ENCODE data around the gene RGS14. TPM values are rescaled to one million over a fixed set of nuclear protein-coding genes. Genes with fewer than 3 reads are reported as not detected.

The RGS14 gene
- total and polyA plus RNA-seq, 2 donors (not counting 3 experiments of a cell fraction or from before 2014, with no cell fraction given): 4.3 to 7.3 TPM

DNA sequence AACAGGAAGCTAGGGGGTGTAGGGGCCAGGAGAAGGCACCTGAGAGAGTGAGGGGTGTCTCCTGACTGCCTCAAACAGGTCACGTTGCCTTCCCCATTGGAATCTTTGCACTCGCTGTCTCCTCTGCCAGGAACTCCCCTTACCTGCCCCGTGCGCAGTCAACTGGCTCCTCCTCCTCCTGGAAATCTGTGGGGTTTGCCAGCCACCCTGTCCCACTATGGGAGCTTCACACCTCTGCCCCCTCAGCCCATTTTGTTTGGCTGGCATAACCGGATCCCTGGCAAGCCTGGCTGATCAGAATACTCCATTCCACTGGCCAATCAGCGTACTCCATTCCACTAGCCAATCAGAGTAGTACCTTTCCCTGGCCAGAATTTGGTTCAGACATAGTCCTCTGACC is 16.1 kb downstream of the RGS14 start:
- BruUV-seq (replicated peaks): no TSS peak

More for the DNA sequence above, 16.1 kb downstream of the RGS14 start:
- TF ChIP-seq FOS (IDR thresholded peaks at IDR 0.05; ENCODE audit: borderline replicate concordance, insufficient read depth, low read length) (no peak), JUN (IDR thresholded peaks at IDR 0.05; ENCODE audit: borderline replicate concordance, insufficient read depth, insufficient read length, low read depth) (no peak), POLR2A (IDR thresholded peaks at IDR 0.05; ENCODE audit: low read depth, low read length) (no peak), MYC (IDR thresholded peaks at IDR 0.05; ENCODE audit: low read depth, low read length) (no peak), GATA2 (IDR thresholded peaks at IDR 0.05; ENCODE audit: insufficient read depth, insufficient read length, low read depth, low read length) (no peak), EZH2 (IDR thresholded peaks at IDR 0.05; ENCODE audit: borderline replicate concordance, low read depth, low read length, severe bottlenecking) (no peak), POLR2AphosphoS5 (IDR thresholded peaks at IDR 0.05; ENCODE audit: insufficient read depth, low read depth, low read length) (no peak)
- TF ChIP-seq, protein P1, sequence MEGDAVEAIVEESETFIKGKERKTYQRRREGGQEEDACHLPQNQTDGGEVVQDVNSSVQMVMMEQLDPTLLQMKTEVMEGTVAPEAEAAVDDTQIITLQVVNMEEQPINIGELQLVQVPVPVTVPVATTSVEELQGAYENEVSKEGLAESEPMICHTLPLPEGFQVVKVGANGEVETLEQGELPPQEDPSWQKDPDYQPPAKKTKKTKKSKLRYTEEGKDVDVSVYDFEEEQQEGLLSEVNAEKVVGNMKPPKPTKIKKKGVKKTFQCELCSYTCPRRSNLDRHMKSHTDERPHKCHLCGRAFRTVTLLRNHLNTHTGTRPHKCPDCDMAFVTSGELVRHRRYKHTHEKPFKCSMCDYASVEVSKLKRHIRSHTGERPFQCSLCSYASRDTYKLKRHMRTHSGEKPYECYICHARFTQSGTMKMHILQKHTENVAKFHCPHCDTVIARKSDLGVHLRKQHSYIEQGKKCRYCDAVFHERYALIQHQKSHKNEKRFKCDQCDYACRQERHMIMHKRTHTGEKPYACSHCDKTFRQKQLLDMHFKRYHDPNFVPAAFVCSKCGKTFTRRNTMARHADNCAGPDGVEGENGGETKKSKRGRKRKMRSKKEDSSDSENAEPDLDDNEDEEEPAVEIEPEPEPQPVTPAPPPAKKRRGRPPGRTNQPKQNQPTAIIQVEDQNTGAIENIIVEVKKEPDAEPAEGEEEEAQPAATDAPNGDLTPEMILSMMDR (IDR thresholded peaks at IDR 0.05; ENCODE audit: extremely low read depth in 1 of 2, insufficient read depth in 1 of 2, low read depth in 1 of 2, low read length in 2 of 2): no peak
- TF ChIP-seq, protein P2, sequence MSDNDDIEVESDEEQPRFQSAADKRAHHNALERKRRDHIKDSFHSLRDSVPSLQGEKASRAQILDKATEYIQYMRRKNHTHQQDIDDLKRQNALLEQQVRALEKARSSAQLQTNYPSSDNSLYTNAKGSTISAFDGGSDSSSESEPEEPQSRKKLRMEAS (IDR thresholded peaks at IDR 0.05; ENCODE audit: insufficient read depth, insufficient read length): no peak
- ChIA-PET POLR2A (no interaction called here), CTCF (interaction anchor here (0.8 to 5.8 kb wide), 4 partner anchors 9 to 55 kb away, joined by 3 to 64 read pairs (median 3); no protein-coding TSS in a partner anchor)
- no peak overlapping the region for H3K4me3 ChIP-seq (replicated peaks in 1 of 3; ENCODE audit: insufficient read depth in 1 of 3, low read depth in 1 of 3, low read length in 3 of 3)
- H3K4me2 ChIP-seq (ENCODE audit: insufficient read depth, low read length): no peak overlapping the region
- no peak overlapping the region for H2AFZ ChIP-seq (ENCODE audit: low read depth, low read length)
- intact Hi-C loops (cut with micrococcal nuclease) (no loop called here), dilution Hi-C loops (cut with MboI; ENCODE audit: extremely low pct_ligation_motif_present, low sequenced_read_pairs) (no loop called here)
- no peaks in the 10 kb centered on the region for H3K27me3 ChIP-seq (ENCODE audit: control insufficient read depth in 2 of 2, insufficient read depth in 2 of 2, low read length in 2 of 2)
- DNase-seq (ENCODE audit: low read depth, low spot score) (no peak), FAIRE-seq (no peak)
- no peak overlapping the region for H3K9ac ChIP-seq (replicated peaks; ENCODE audit: extremely low read depth, insufficient read depth, low read length)
- peaks cover 15% of the 10 kb centered on the region for H3K4me1 ChIP-seq (ENCODE audit: control insufficient read depth, extremely low read depth, insufficient read depth, low read length)
- no peaks in the 10 kb centered on the region for H3K9me1 ChIP-seq (replicated peaks; ENCODE audit: control insufficient read depth, extremely low read depth, insufficient read depth, low read length)
- no peaks in the 10 kb centered on the region for H3K79me2 ChIP-seq (ENCODE audit: control insufficient read depth, insufficient read depth, low read length)
- H3K36me3 ChIP-seq (ENCODE audit: control insufficient read depth in 2 of 2, extremely low read depth in 1 of 2, insufficient read depth in 2 of 2, low read length in 2 of 2): no peaks in the 10 kb centered on the region
- no peaks in the 10 kb centered on the region for H3K9me3 ChIP-seq (replicated peaks; ENCODE audit: control insufficient read depth, insufficient read depth, low read length)
- H4K20me1 ChIP-seq (replicated peaks; ENCODE audit: control insufficient read depth, extremely low read depth, insufficient read depth, low read length): no peaks in the 10 kb centered on the region
- no peak overlapping the region for H3K27ac ChIP-seq (ENCODE audit: insufficient read depth, low read depth, low read length)
